Liver (tissue), 9 donors: ENCODE measurements around the gene KRT76. TPM values are rescaled to one million over a fixed set of nuclear protein-coding genes. Genes with fewer than 3 reads are reported as not detected.

Source experiments
- DNase-seq: peaks from one replicate; pipeline ENCODE4 v3.0.0-alpha.2; 2017; ENCODE audit warnings: low spot score
- H3K27ac ChIP-seq, 2 donors: one replicate each; pipeline ENCODE4 v1.7.0; 2013; ENCODE audit warnings: inconsistent platforms in 2 of 2, low read length in 2 of 2, control low read depth in 1 of 2, low read depth in 1 of 2, mild to moderate bottlenecking in 1 of 2
- H3K27me3 ChIP-seq, 4 donors: one replicate each; pipeline versions ENCODE4 v1.6.1 to v1.7.0; 2013; ENCODE audit warnings: low read length in 3 of 4, inconsistent platforms in 1 of 4, mild to moderate bottlenecking in 1 of 4, moderate library complexity in 1 of 4; ENCODE audit not compliant: control insufficient read depth in 4 of 4, insufficient read depth in 4 of 4
- H3K36me3 ChIP-seq, 4 donors: one replicate each; pipeline versions ENCODE4 v1.6.1 to v1.7.0; 2013; ENCODE audit warnings: low read length in 3 of 4, mild to moderate bottlenecking in 3 of 4, low read depth in 1 of 4, moderate library complexity in 1 of 4; ENCODE audit not compliant: control insufficient read depth in 4 of 4, insufficient read depth in 3 of 4
- H3K4me1 ChIP-seq, 4 donors: one replicate each; pipeline versions ENCODE4 v1.6.1 to v1.7.0; 2013; ENCODE audit warnings: low read length in 3 of 4, mild to moderate bottlenecking in 3 of 4, moderate library complexity in 1 of 4; ENCODE audit not compliant: control insufficient read depth in 4 of 4, insufficient read depth in 4 of 4
- H3K4me3 ChIP-seq, 3 donors: one replicate each; pipeline versions ENCODE4 v1.6.1 to v1.7.0; 2013; ENCODE audit warnings: low read length in 3 of 3, control low read depth in 1 of 3, low read depth in 1 of 3, mild to moderate bottlenecking in 1 of 3
- H3K9ac ChIP-seq, 2 donors: one replicate each; pipeline ENCODE4 v1.7.0; 2013; ENCODE audit warnings: low read length in 2 of 2, mild to moderate bottlenecking in 2 of 2, moderate library complexity in 2 of 2, control low read depth in 1 of 2, low read depth in 1 of 2
- H3K9me3 ChIP-seq, 4 donors: one replicate each; pipeline versions ENCODE4 v1.6.1 to v1.7.0; 2013; ENCODE audit warnings: low read length in 3 of 4; ENCODE audit not compliant: control insufficient read depth in 4 of 4
- ATF3 ChIP-seq: IDR thresholded peaks from 2 replicates; pipeline ENCODE4 v1.6.1; 2016; ENCODE audit warnings: antibody characterized with exemption
- CTCF ChIP-seq: fragments of 150-350 bp; IDR thresholded peaks from 2 replicates; pipeline ENCODE4 v1.5.1; 2017; ENCODE audit warnings: improper control_type of control experiment, low read depth, low read length; ENCODE audit not compliant: missing input control
- EGR1 ChIP-seq, 2 donors: IDR thresholded peaks; 2 replicates each; pipeline ENCODE4 v1.6.1; 2016 to 2018; ENCODE audit warnings: antibody characterized with exemption in 2 of 2, low read depth in 2 of 2
- FOXA1 ChIP-seq: IDR thresholded peaks from 2 replicates; pipeline ENCODE4 v1.6.1; 2016; ENCODE audit warnings: antibody characterized with exemption
- FOXA2 ChIP-seq: IDR thresholded peaks from 2 replicates; pipeline ENCODE4 v1.6.1; 2016; ENCODE audit warnings: antibody characterized with exemption
- GABPA ChIP-seq, 2 donors: IDR thresholded peaks in 1 of 2; conservative IDR thresholded peaks in 1 of 2; 2 replicates each; pipeline ENCODE4 v1.6.1; 2016; ENCODE audit warnings: antibody characterized with exemption in 2 of 2, mild to moderate bottlenecking in 1 of 2, moderate library complexity in 1 of 2
- HNF4A ChIP-seq, 2 donors: conservative IDR thresholded peaks; 2 replicates each; pipeline ENCODE4 v1.6.1; 2016; ENCODE audit warnings: antibody characterized with exemption in 2 of 2, mild to moderate bottlenecking in 2 of 2
- MAX ChIP-seq: IDR thresholded peaks from 2 replicates; pipeline ENCODE4 v1.6.1; 2016; ENCODE audit warnings: antibody characterized with exemption
- NR2F2 ChIP-seq: IDR thresholded peaks from 2 replicates; pipeline ENCODE4 v1.6.1; 2016; ENCODE audit warnings: antibody characterized with exemption
- RAD21 ChIP-seq, 2 donors: IDR thresholded peaks; 2 replicates each; pipeline ENCODE4 v1.6.1; 2016; ENCODE audit warnings: antibody characterized with exemption in 2 of 2, mild to moderate bottlenecking in 2 of 2
- REST ChIP-seq: IDR thresholded peaks from 2 replicates; pipeline ENCODE4 v1.6.1; 2016; ENCODE audit warnings: antibody characterized with exemption, mild to moderate bottlenecking
- RXRA ChIP-seq, 2 donors: IDR thresholded peaks; 2 replicates each; pipeline ENCODE4 v1.6.1; 2017 to 2018; ENCODE audit warnings: antibody characterized with exemption in 2 of 2, mild to moderate bottlenecking in 1 of 2
- SP1 ChIP-seq: IDR thresholded peaks from 2 replicates; pipeline ENCODE4 v1.6.1; 2018; ENCODE audit warnings: antibody characterized with exemption, mild to moderate bottlenecking
- TAF1 ChIP-seq: conservative IDR thresholded peaks from 2 replicates; pipeline ENCODE4 v1.6.1; 2016; ENCODE audit warnings: antibody characterized with exemption, mild to moderate bottlenecking
- YY1 ChIP-seq: IDR thresholded peaks from 2 replicates; pipeline ENCODE4 v1.6.1; 2016; ENCODE audit warnings: antibody characterized with exemption, mild to moderate bottlenecking
- ZBTB33 ChIP-seq: IDR thresholded peaks from 2 replicates; pipeline ENCODE4 v1.6.1; 2016; ENCODE audit warnings: antibody characterized with exemption
- WGBS: extraction: QIAGEN DNeasy Blood & Tissue Kit; methylation state at CpG from one replicate; pipeline ENCODE4 v1.1.7; 2013; 5-methylcytosine and 5-hydroxymethylcytosine counted together
- polyA plus RNA-seq, 2 donors: library from polyadenylated mRNA; stranded (reverse) in 1 of 2; unstranded in 1 of 2; fragments of 200-250 nt in 1 of 2; fragments of >200 nt in 1 of 2; fragmentation: Nextera tagmentation in 1 of 2; extraction: Ambion mirVana in 1 of 2; gene quantifications; one replicate each; pipeline versions ENCODE4 v1.2.1 to v1.2.3, GENCODE V29; 2013 to 2015
- total RNA-seq, 2 donors: library from RNA; depleted of rRNA; stranded (reverse); fragments of >200 nt; gene quantifications; one replicate each; pipeline ENCODE4 v1.2.3, GENCODE V29; 2014
- donor health status: healthy.
- donor health status: healthy.
- donor health status: healthy.
- donor health status: healthy.
- donor health status: healthy.

Gene KRT76
- total and polyA plus RNA-seq, 4 donors, result not detected

DNA sequence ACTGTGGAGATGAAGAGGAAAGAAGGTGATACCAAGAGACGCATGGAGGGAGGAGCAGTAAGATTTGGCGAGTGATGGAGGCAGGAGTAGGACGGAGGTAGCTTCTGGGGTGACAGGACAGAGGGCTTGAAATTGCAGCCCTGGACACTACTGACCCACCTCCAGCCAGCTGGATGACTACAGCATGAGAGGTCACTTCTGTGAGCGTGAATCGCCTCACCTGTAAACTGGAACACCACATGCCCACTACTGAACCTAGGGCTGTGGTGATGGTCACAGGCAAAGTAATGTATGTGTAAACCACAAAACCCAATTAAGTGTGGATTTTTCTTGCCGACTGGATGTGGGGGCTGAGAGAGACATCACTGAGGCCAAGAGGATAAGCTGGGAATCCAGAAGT, 43.4 kb upstream of the KRT76 start:
- no peak overlapping the region for H3K9ac ChIP-seq
- no peaks in the 10 kb centered on the region for H3K9me3 ChIP-seq
- no peaks in the 10 kb centered on the region for H3K36me3 ChIP-seq
- TF ChIP-seq FOXA2, result no peak
- no peak for TF ChIP-seq ATF3
- TF ChIP-seq NR2F2, result no peak
- TF ChIP-seq RXRA (IDR thresholded peaks at IDR 0.05), result no peak
- no peak for TF ChIP-seq GABPA (IDR thresholded peaks at IDR 0.05 in 1 of 2, conservative IDR thresholded peaks at IDR 0.05 in 1 of 2)
- no peak for TF ChIP-seq YY1
- TF ChIP-seq TAF1, result no peak
- TF ChIP-seq ZBTB33, result no peak
- no peak for TF ChIP-seq HNF4A (conservative IDR thresholded peaks at IDR 0.05)
- TF ChIP-seq REST, result no peak
- TF ChIP-seq RAD21 (IDR thresholded peaks at IDR 0.05), result no peak
- no peak for TF ChIP-seq SP1
- H3K4me1 ChIP-seq, result no peaks in the 10 kb centered on the region
- WGBS, result 90% methylated on average over 6 of the region's 6 CpGs
- no peak for DNase-seq
- no peak overlapping the region for H3K4me3 ChIP-seq
- H3K27me3 ChIP-seq, result no peaks in the 10 kb centered on the region
- no peak overlapping the region for H3K27ac ChIP-seq

DNA sequence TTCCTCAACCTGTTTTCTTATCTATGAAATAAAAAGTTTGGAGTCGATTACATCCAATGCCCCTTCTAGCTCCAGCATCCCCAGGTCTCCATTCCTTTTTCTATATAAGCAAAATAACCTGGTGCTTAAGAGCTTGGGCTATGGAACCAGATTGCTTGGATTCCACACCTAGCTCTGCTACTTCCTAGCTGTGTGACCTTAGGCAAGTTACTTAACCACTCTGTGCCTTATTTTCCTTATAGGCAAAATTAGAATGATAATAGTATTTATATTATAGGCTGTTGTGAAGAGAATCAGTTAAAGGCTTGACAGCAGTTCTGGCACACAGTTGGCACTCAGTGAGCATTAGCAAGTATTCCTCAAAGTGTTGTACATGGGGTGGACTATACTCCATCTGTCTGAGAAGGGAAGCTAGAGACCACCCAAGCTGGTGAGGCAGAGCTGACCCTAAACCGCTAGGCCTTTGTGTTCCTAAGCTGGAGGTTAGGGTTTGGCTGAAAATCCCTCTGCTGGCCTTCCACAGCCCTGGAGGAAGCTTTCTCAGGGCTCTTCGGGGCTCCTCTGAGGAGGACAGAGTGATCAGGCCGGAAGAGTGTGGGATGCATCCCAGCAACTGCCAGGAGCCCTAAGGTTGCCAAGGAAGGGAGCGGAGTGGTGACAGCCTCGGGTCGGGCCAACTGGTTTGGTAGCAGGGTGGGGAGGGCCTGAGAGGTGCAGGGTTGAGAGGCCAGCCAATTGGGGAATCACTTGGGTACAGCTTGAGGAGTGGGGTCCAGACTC, 42.8 kb upstream of the KRT76 start:
- no peak overlapping the region for H3K27ac ChIP-seq
- no peaks in the 10 kb centered on the region for H3K4me1 ChIP-seq
- no peak overlapping the region for H3K4me3 ChIP-seq
- no peak for DNase-seq
- H3K36me3 ChIP-seq, result no peaks in the 10 kb centered on the region
- no peak overlapping the region for H3K9ac ChIP-seq
- H3K9me3 ChIP-seq, result no peaks in the 10 kb centered on the region
- TF ChIP-seq FOXA1 (no peak), ZBTB33 (no peak), YY1 (no peak), EGR1 (IDR thresholded peaks at IDR 0.05; ENCODE audit: low read depth in 2 of 2) (no peak), REST (no peak), RXRA (IDR thresholded peaks at IDR 0.05) (no peak), GABPA (IDR thresholded peaks at IDR 0.05 in 1 of 2, conservative IDR thresholded peaks at IDR 0.05 in 1 of 2) (no peak), SP1 (no peak), MAX (no peak), NR2F2 (no peak), ATF3 (no peak), FOXA2 (no peak), CTCF (no peak), TAF1 (no peak)
- WGBS, result 86% methylated on average over 7 of the region's 7 CpGs
- H3K27me3 ChIP-seq, result no peaks in the 10 kb centered on the region
